ENCODE data around the gene APRT.

GRCh38 chr16:88850531-88851199 lies 38.9 kb upstream of the APRT start:
- TF ChIP-seq CTCF (conservative IDR thresholded peaks at IDR 0.05 in 1 of 2, IDR thresholded peaks at IDR 0.05 in 1 of 2; ENCODE audit: extremely low read depth in 1 of 2, insufficient read depth in 1 of 2, low read depth in 1 of 2, low read length in 2 of 2) (no peak), EZH2 (IDR thresholded peaks at IDR 0.05; ENCODE audit: borderline replicate concordance, low read length) (no peak)
